ENCODE data around the gene NTM.
"Not testable (repeated sequence)": the region's sequence is repeated elsewhere in the genome, so short reads cannot be mapped to it uniquely, and the experiment has no call there.

Gene NTM

DNA sequence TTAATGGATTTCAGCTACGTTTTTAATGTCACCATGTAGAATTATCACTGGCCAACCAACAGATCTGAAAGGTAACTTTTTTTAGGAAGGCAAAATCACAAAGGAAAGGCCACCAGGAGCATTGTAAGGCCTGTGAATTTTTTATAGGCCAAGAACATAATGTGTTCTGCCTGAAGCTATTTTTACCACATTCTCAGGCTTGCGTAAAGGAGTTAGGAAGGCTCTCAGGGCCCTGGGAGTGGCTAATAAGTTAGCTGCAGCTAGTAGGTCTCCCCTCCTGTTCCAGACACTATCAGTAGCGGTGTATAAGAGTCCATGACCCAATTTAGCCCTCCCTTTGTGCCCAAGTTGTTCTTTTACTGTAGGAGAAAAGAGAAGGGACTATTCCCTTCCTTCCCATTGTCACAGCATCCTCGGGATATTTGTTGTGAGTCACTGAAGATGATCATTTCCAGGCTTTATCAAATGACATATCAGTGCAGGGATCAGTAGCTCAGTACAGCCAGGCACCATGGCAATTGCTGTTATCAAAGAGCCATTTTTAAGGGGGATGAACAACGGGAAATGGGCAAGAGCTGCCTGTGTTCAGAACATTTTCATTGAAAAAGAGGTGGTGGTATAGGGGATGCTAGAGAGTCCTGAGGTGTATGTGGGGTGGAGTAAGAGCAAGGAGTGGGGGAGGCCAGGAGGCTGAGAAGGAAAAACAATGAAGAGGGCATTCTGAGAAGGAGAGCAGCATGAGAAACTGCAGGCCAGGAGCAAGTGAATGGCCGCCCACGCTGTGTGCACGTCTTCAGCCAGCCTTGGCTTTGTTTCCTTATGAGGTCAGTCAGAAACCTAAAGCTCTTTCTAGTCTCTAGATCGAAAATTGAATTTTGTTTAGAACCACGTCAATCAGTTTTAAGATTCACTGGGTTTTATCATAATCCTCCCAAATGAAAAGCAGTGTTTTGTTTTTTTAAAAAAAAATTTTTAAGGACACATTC lies 940.3 kb downstream of the NTM start:
- TF ChIP-seq, protein P1, sequence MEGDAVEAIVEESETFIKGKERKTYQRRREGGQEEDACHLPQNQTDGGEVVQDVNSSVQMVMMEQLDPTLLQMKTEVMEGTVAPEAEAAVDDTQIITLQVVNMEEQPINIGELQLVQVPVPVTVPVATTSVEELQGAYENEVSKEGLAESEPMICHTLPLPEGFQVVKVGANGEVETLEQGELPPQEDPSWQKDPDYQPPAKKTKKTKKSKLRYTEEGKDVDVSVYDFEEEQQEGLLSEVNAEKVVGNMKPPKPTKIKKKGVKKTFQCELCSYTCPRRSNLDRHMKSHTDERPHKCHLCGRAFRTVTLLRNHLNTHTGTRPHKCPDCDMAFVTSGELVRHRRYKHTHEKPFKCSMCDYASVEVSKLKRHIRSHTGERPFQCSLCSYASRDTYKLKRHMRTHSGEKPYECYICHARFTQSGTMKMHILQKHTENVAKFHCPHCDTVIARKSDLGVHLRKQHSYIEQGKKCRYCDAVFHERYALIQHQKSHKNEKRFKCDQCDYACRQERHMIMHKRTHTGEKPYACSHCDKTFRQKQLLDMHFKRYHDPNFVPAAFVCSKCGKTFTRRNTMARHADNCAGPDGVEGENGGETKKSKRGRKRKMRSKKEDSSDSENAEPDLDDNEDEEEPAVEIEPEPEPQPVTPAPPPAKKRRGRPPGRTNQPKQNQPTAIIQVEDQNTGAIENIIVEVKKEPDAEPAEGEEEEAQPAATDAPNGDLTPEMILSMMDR (conservative IDR thresholded peaks at IDR 0.05) = no peak
- H3K27ac ChIP-seq = no peak overlapping the region

DNA sequence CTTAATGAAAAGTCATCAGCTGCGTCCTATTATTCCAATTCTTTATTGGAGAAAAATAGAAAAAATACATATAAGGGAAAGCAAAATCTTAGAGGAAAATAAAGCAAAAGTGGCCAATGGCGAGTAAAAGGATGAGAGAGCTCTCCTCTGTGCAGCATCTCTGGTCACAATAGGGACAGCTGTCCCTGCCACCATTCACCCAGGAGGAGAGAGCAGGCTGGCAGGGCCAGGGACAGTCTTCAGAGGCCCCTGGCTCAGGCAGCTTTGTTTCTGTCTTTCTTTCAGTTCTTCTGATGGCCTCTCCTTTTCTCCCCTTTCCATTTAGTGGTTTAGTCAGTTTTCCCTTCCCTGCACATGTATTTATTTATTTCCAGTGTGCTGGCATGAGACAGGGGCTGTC lies 941.3 kb downstream of the NTM start:
- TF ChIP-seq, protein P1 (conservative IDR thresholded peaks at IDR 0.05) = no peak
- no peak overlapping the region for H3K27ac ChIP-seq

DNA sequence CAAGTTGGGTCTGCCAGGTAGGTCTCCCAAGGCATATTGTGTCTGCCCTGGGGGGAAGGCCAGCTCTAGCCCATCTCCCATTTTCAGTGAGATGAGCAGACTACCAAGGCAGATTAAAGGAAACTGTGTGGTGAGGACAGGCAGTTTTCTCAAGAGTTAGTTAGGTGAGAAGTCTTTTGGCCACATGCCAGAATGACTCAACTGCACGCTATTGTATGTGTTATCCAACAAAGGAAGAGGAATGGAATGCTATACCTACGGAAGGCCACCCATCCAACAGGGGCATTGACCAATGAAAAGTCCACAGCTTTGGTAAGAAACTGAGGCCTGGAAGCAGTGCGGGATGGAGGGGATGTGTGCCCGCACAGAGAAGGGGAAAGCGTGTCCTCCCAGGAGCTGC lies 941.7 kb downstream of the NTM start:
- H3K27ac ChIP-seq = no peak overlapping the region
- TF ChIP-seq, protein P1 (conservative IDR thresholded peaks at IDR 0.05) = no peak

DNA sequence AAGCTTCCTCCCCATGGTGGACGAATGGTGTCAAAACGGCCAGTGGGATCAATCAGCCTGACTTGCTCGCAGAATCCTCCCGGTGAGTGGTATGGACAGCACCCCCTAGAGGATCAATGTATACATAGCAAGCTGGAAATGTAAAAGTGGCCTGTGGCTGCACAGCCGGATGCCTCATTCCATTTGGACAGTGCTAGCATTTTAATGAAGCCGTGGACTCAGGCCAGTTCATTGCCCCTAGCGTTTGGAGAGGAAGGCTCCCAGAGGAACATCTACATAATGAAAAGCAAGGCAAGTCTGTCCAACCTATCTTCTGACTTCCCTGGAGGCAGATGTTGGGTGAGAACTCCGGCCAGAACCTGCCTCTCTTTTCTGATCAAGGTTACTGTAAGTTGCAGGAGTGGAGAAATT lies 942.3 kb downstream of the NTM start:
- TF ChIP-seq, protein P1 (conservative IDR thresholded peaks at IDR 0.05) = peak; percentile 42
- no peak overlapping the region for H3K27ac ChIP-seq

DNA sequence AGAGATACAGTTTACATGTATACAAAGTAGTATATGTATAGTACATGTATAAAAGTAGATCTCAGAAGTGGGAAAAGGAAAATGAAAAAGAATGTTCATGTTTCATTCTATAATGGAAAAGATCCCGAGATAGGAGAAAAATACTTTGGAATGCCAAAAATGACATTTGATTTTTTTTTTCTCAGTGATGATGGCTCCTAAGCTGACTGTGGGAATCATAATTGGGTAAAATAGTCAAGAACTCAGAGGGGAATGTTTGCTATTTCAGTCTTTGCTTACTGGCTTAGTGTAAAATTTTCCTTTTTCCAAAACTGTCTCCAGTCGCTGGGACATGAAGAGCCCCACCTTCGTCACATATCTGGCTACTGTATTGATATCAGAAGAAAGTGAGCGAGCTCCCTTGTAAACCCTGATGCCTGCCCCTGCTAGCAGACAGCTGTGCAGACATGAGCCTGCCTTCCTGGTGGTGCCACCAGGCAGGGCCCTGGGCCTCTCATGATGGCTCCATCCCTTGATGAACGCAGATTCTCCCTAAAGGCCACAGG lies 944.6 kb downstream of the NTM start:
- TF ChIP-seq, protein P1 (conservative IDR thresholded peaks at IDR 0.05) = no peak
- no peak overlapping the region for H3K27ac ChIP-seq

DNA sequence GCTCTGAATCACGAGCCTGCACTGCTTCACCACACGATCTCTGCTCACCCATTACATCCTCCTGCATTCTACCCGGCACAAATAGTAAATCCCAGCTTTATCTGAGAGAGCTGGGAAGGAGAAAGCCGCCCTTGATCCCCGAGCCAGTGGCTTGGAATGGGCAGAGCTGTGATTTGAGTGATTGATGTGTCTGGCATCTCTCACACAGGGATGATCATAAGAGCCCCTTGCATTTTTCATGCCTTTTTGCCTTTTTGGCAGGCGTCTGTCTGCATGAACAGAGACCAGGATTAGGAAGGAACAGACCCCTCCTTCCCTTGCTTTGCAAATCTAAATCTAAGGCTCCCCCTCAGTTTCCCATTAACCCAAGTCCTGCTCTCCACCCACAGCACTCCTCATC lies 945.3 kb downstream of the NTM start:
- TF ChIP-seq, protein P1 (conservative IDR thresholded peaks at IDR 0.05) = no peak

DNA sequence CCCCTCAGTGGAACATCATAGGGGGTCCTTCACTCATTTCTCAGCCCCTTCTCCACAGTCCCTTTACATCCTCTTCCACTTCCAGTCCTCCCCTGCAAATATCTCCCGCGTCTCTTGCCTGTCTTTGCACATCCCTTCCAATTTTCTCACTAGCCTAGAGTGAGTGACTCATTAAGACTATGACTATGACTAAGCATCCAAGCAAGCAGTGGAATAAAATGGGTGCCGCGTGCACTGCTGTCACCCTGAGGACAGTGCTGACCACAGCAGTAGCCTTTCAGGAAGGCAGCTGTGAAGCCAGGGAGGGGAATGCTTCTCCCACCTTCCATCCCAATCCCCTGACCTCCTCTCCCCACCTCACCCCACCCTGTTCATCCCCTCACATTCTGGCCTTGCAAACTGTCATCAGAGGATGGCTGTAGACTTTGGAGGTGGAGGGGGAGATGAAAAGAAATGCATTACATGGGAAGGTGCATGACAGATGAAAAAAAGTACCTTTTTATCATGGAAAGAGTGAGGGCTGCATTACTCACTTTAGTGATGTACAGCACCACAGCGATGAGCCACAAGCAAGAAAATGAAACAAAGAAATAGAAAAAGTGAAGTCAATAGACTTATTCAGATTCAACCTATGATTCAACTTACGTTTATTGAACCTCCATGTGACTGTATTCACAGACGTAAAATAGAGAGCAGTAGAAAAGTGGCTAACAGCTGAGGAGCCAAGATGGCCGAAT lies 948.2 kb downstream of the NTM start:
- no peak overlapping the region for H3K27ac ChIP-seq
- TF ChIP-seq, protein P1 (conservative IDR thresholded peaks at IDR 0.05) = no peak

More for the DNA sequence above, 945.3 kb downstream of the NTM start:
- no peak overlapping the region for H3K27ac ChIP-seq

DNA sequence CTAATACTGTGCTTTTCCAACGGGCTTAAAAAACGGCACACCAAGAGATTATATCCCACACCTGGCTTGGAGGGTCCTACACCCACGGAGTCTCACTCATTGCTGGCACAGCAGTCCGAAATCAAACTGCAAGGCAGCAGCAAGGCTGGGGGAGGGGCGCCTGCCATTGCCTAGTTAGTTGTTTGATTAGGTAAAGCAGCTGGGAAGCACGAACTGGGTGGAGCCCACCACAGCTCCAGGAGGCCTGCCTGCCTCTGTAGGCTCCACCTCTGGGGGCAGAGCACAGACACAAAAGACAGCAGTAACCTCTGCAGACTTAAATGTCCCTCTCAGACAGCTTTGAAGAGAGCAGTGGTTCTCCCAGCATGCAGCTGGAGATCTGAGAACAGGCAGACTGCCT lies 949.0 kb downstream of the NTM start:
- H3K27ac ChIP-seq = not testable (repeated sequence)

All from VCaP (cell line).